Fibroblast of the aortic adventitia (primary cell): Measurements from ENCODE around the gene NADSYN1. TPM values are rescaled to one million over a fixed set of nuclear protein-coding genes. Genes with fewer than 3 reads are reported as not detected.

Source experiments
- DNase-seq: peaks from one replicate; pipeline ENCODE4 v3.0.0-alpha.2; 2010; ENCODE audit warnings: low read depth
- H3K4me3 ChIP-seq: 2 replicates; pipeline ENCODE4 v1.5.1; 2011; ENCODE audit warnings: low read depth, mild to moderate bottlenecking, control low read depth, low read length, moderate library complexity
- total RNA-seq: library from RNA; depleted of rRNA; stranded (reverse); fragments of >200 nt; gene quantifications from 2 replicates; pipeline ENCODE4 v1.2.3, GENCODE V29; 2012; ENCODE audit warnings: low replicate concordance
- TF ChIP-seq, protein P1 (sequence below): IDR thresholded peaks from 2 replicates; pipeline ENCODE4 v1.5.1; 2011; ENCODE audit warnings: mild to moderate bottlenecking, low read length, control low read depth, inconsistent platforms; ENCODE audit not compliant: insufficient read depth

The NADSYN1 gene
- total RNA-seq, 1 donor: 50.9 TPM

DNA sequence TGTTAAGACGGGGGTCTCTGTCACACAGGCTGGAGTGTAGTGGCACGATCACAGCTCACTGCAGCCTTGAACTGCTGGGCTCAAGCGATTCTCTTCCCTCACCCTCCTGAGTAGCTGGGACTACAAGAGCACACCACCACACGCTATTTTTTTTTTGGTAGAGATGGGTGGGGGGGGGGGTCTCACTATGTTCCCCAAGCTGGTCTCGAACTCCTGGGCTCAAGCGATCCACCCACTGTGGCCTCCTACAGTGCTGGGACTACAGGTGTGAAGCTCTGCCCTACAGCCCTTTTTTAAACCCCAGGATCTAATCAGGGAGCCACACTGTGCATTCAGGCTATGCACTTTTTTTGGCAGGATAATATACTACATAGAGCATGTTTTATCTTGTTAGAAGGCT, 3.4 kb upstream of the NADSYN1 start:
- no peak for DNase-seq
- TF ChIP-seq, protein P1, sequence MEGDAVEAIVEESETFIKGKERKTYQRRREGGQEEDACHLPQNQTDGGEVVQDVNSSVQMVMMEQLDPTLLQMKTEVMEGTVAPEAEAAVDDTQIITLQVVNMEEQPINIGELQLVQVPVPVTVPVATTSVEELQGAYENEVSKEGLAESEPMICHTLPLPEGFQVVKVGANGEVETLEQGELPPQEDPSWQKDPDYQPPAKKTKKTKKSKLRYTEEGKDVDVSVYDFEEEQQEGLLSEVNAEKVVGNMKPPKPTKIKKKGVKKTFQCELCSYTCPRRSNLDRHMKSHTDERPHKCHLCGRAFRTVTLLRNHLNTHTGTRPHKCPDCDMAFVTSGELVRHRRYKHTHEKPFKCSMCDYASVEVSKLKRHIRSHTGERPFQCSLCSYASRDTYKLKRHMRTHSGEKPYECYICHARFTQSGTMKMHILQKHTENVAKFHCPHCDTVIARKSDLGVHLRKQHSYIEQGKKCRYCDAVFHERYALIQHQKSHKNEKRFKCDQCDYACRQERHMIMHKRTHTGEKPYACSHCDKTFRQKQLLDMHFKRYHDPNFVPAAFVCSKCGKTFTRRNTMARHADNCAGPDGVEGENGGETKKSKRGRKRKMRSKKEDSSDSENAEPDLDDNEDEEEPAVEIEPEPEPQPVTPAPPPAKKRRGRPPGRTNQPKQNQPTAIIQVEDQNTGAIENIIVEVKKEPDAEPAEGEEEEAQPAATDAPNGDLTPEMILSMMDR: no peak
- H3K4me3 ChIP-seq: peak overlapping the region; percentile 78

DNA sequence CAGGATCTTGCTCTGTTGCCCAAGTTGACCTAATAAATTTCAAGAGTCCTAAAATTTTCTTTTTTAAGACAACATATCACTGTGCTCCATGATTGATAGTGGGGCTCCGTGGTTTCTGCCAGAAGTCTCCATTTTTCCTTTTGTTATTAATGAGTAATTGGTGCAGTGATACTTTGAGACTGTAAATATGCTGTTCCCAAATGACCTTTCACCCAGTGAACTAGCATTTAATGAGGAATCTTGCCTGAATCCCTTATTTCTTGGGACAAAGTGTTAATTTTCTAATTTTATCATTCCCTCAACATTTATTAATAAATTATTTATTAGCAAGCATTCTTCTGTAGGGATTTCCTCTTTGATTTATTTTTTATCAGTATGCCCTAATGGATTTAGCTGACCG, 2.5 kb upstream of the NADSYN1 start:
- no peak for DNase-seq
- TF ChIP-seq, protein P1: no peak
- H3K4me3 ChIP-seq: no peak overlapping the region

DNA sequence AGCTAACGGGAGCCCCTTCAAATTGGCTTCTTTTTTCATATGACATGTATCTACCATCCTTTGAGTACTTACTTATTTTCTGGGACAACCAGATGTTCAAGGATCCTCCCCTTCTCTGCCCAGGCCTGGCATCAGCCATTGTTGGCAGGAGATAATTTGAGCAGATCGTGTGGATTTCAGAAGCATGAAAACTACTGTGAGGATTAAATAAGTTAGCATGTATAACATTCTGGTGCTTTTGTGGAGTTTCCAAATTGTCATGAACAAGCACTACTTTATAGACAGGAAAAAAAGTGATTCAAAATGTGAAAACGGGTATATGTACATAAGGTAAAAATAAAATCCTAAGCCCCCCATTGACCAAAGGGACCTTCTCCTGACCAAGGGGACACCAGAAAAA, 2.1 kb upstream of the NADSYN1 start:
- no peak for DNase-seq
- H3K4me3 ChIP-seq: no peak overlapping the region
- TF ChIP-seq, protein P1: no peak

DNA sequence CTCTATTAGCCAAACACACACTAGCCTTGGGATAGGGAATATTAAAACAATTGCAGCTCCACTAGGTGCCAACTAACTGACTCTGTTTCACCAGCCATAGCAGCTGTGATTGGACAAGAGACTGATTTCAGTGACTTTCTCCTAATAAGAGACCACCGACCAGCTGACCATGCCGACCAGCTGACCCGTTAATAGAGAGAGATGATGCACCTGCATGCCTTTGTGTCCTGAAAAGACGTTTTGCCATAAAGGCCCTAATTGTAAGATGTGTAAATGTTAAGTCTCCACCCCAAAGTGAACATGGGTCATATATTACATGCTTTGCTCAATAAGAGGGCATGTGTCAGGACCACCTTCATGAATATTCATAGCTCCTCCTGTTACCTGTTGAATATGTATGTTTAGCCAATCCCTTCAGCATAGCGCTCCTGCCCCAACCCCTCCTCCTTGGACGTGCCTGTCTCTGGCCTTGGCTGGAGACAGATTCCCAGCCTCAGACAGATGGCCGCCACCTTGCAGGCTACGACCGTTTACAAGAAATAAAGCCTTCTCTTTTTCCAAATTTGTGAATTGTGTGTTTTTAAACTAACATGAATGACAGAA, 1.3 kb upstream of the NADSYN1 start:
- TF ChIP-seq, protein P1: no peak
- no peak overlapping the region for H3K4me3 ChIP-seq
- DNase-seq: no peak

GRCh38 chr11:71452199-71453036, 585 bp upstream of the NADSYN1 start:
- TF ChIP-seq, protein P1: no peak
- H3K4me3 ChIP-seq: peak overlapping the region; percentile 71
- peak; percentile 33 for DNase-seq

- DNase-seq: no peak
- H3K4me3 ChIP-seq: peak overlapping the region; percentile 95
- TF ChIP-seq, protein P1: no peak
Measured at GRCh38 chr11:71453918-71454304, 908 bp downstream of the NADSYN1 start.
